Stimulated activated CD8-positive, alpha-beta memory T cell treated with anti-CD3 and anti-CD28 coated beads, Interleukin-15, amount 100 ng/mL, for 24 hours (primary cell): Measurements from ENCODE around the gene MYF5.

Experiments
- DNase-seq: peaks from one replicate; pipeline ENCODE4 v3.0.0-alpha.2; 2020; ENCODE audit warnings: low read depth

MYF5 gene

GRCh38 chr12:80707830-80708258 lies 8.9 kb upstream of the MYF5 start:
- no peak for DNase-seq

GRCh38 chr12:80708259-80708974 lies 8.3 kb upstream of the MYF5 start:
- DNase-seq, result no peak

GRCh38 chr12:80708975-80709328 lies 7.8 kb upstream of the MYF5 start:
- DNase-seq, result no peak

- DNase-seq, result no peak
Observed at GRCh38 chr12:80709811-80710726, 6.6 kb upstream of the MYF5 start.

GRCh38 chr12:80710727-80711449 lies 5.8 kb upstream of the MYF5 start:
- no peak for DNase-seq

GRCh38 chr12:80711866-80712265 lies 4.8 kb upstream of the MYF5 start:
- no peak for DNase-seq

- no peak for DNase-seq
Observed at GRCh38 chr12:80712866-80713265, 3.8 kb upstream of the MYF5 start.

- no peak for DNase-seq
Observed at GRCh38 chr12:80713419-80713818, 3.3 kb upstream of the MYF5 start.

GRCh38 chr12:80714055-80714454 lies 2.7 kb upstream of the MYF5 start:
- no peak for DNase-seq

- DNase-seq, result no peak
Observed at GRCh38 chr12:80714846-80715245, 1.9 kb upstream of the MYF5 start.

GRCh38 chr12:80715713-80716249 lies 931 bp upstream of the MYF5 start:
- no peak for DNase-seq

- no peak for DNase-seq
Observed at GRCh38 chr12:80717856-80718255, 1.1 kb downstream of the MYF5 start.

GRCh38 chr12:80720516-80720915 lies 3.8 kb downstream of the MYF5 start:
- DNase-seq, result no peak

GRCh38 chr12:80721326-80721725 lies 4.6 kb downstream of the MYF5 start:
- DNase-seq, result no peak

- no peak for DNase-seq
Observed at GRCh38 chr12:80745851-80746505, 29.3 kb downstream of the MYF5 start.

- DNase-seq, result no peak
Observed at GRCh38 chr12:80747800-80748199, 31.1 kb downstream of the MYF5 start.

- no peak for DNase-seq
Observed at GRCh38 chr12:80749456-80749855, 32.7 kb downstream of the MYF5 start.

- DNase-seq, result no peak
Observed at GRCh38 chr12:80752464-80752863, 35.8 kb downstream of the MYF5 start.

GRCh38 chr12:80754274-80754673 lies 37.6 kb downstream of the MYF5 start:
- DNase-seq, result no peak

- DNase-seq, result no peak
Observed at GRCh38 chr12:80756875-80757274, 40.2 kb downstream of the MYF5 start.

- no peak for DNase-seq
Observed at GRCh38 chr12:80761838-80762237, 45.1 kb downstream of the MYF5 start.

- DNase-seq, result no peak
Observed at GRCh38 chr12:80763874-80764273, 47.2 kb downstream of the MYF5 start.
